Measurements from ENCODE around the gene SORCS3. TPM values are rescaled to one million over a fixed set of nuclear protein-coding genes. Genes with fewer than 3 reads are reported as not detected.

Gene SORCS3
- total RNA-seq, 4 donors from 2014 or later, result not detected

GRCh38 chr10:105104297-105104696, 463.2 kb downstream of the SORCS3 start:
- Histone ChIP-seq H3K27ac (no peak overlapping the region), H3K4me3 (no peak overlapping the region), H3K36me3 (no peaks in the 10 kb centered on the region), H3K27me3 (no peaks in the 10 kb centered on the region), H3K4me1 (no peaks in the 10 kb centered on the region), H3K9me3 (no peaks in the 10 kb centered on the region)
- 44 to 58% methylated on average over 2 of the region's 2 CpGs for WGBS, 2 donors
- intact Hi-C loops (cut with DNase I), result no loop called here
- TF ChIP-seq POLR2A (IDR thresholded peaks at IDR 0.05), result no peak
- TF ChIP-seq CTCF (IDR thresholded peaks at IDR 0.05), result no peak
- DNase-seq, result no peak

- Histone ChIP-seq H3K9me3 (no peaks in the 10 kb centered on the region), H3K27ac (no peak overlapping the region), H3K27me3 (no peaks in the 10 kb centered on the region), H3K36me3 (no peaks in the 10 kb centered on the region), H3K4me1 (no peaks in the 10 kb centered on the region), H3K4me3 (no peak overlapping the region)
- no peak for DNase-seq
- TF ChIP-seq POLR2A (IDR thresholded peaks at IDR 0.05) (no peak), CTCF (IDR thresholded peaks at IDR 0.05) (no peak)
- intact Hi-C loops (cut with DNase I), result no loop called here
- WGBS, 2 donors, result 74 to 96% methylated on average over 1 of the region's 1 CpG
Measured at GRCh38 chr10:105109164-105109563, 468.1 kb downstream of the SORCS3 start.

- H3K36me3 ChIP-seq, result no peaks in the 10 kb centered on the region
- no peaks in the 10 kb centered on the region for H3K9me3 ChIP-seq
- H3K27me3 ChIP-seq, result no peaks in the 10 kb centered on the region
- WGBS, 2 donors, result 27 to 29% methylated on average over 6 of the region's 6 CpGs
- DNase-seq, result no peak
- no peak overlapping the region for H3K4me3 ChIP-seq
- H3K27ac ChIP-seq, result no peak overlapping the region
- TF ChIP-seq POLR2A (IDR thresholded peaks at IDR 0.05) (no peak), CTCF (IDR thresholded peaks at IDR 0.05) (no peak)
- H3K4me1 ChIP-seq, result no peaks in the 10 kb centered on the region
- intact Hi-C loops (cut with DNase I), result no loop called here
Measured at GRCh38 chr10:105112862-105113261, 471.8 kb downstream of the SORCS3 start.

GRCh38 chr10:105113666-105114065, 472.6 kb downstream of the SORCS3 start:
- Histone ChIP-seq H3K27me3 (no peaks in the 10 kb centered on the region), H3K4me3 (no peak overlapping the region), H3K4me1 (no peaks in the 10 kb centered on the region), H3K36me3 (no peaks in the 10 kb centered on the region), H3K27ac (no peak overlapping the region), H3K9me3 (no peaks in the 10 kb centered on the region)
- intact Hi-C loops (cut with DNase I), result no loop called here
- 34 to 56% methylated on average over 3 of the region's 3 CpGs for WGBS, 2 donors
- DNase-seq, result no peak
- TF ChIP-seq POLR2A (IDR thresholded peaks at IDR 0.05) (no peak), CTCF (IDR thresholded peaks at IDR 0.05) (no peak)

- intact Hi-C loops (cut with DNase I), result no loop called here
- H3K4me1 ChIP-seq, result no peaks in the 10 kb centered on the region
- WGBS, 2 donors, result 55 to 86% methylated on average over 3 of the region's 3 CpGs
Measured at GRCh38 chr10:105121743-105122142, 480.7 kb downstream of the SORCS3 start.

More at GRCh38 chr10:105121743-105122142, 480.7 kb downstream of the SORCS3 start:
- no peaks in the 10 kb centered on the region for H3K36me3 ChIP-seq
- no peak for TF ChIP-seq POLR2A (IDR thresholded peaks at IDR 0.05)
- TF ChIP-seq CTCF (IDR thresholded peaks at IDR 0.05), result no peak
- H3K27ac ChIP-seq, result no peak overlapping the region
- no peaks in the 10 kb centered on the region for H3K9me3 ChIP-seq
- H3K4me3 ChIP-seq, result no peak overlapping the region
- no peaks in the 10 kb centered on the region for H3K27me3 ChIP-seq
- no peak for DNase-seq

All from esophagus squamous epithelium (tissue), 5 donors.